Left kidney (tissue), 2 donors: ENCODE results near the gene TEX2. TPM values are rescaled to one million over a fixed set of nuclear protein-coding genes. Genes with fewer than 3 reads are reported as not detected.
"Not testable (repeated sequence)": the region's sequence is repeated elsewhere in the genome, so short reads cannot be mapped to it uniquely, and the experiment has no call there.

Source experiments
- DNase-seq: peaks from one replicate; pipeline ENCODE4 v3.0.0-alpha.2; 2013
- polyA plus RNA-seq: library from polyadenylated mRNA; unstranded; fragments of 120-200 nt; gene quantifications from one replicate; pipeline ENCODE4 v1.2.1, GENCODE V29; 2013; ENCODE audit not compliant: insufficient read length

The TEX2 gene
- polyA plus RNA-seq, 1 donor = 27.5 TPM

DNA sequence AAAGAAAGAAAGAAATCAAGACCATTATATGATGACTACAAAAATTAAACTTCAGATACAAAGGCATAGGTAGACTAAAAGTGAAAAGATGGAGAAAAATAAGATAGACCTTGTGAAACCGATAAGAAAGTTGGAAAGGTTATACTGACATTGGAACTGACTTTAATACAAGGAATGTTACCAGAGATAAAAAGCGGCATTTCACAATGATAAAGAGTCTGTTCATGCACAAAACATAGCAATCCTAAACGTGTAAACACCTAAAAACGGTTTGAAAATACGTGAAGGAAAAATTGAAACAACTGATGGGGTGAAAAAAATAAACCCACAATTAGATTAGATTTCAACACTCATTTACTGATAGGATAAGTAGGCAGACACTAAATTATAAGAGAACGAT, 123.5 kb downstream of the TEX2 start:
- no peak for DNase-seq

DNA sequence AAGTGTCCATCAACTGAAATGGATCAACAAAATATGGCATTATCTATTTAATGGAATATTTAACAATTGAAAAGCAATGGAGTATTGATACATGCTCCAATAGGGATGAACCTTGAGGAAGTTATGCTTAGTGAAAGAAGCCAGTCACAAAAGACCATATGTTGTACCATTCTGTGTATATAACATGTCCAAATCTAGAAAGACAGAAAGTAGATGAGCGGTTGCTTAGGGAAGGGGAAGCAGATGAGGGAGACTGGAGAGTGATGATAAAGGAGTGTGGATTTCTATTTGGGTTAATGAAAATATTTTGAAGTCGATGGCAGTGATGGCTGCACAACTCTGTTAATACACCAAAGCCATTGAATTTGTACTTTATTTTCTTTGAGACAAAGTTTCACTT, 124.6 kb downstream of the TEX2 start:
- no peak for DNase-seq

- no peak for DNase-seq
These were observed 128.1 kb downstream of the TEX2 start for GRCh38 chr17:64135000-64135399.

DNA sequence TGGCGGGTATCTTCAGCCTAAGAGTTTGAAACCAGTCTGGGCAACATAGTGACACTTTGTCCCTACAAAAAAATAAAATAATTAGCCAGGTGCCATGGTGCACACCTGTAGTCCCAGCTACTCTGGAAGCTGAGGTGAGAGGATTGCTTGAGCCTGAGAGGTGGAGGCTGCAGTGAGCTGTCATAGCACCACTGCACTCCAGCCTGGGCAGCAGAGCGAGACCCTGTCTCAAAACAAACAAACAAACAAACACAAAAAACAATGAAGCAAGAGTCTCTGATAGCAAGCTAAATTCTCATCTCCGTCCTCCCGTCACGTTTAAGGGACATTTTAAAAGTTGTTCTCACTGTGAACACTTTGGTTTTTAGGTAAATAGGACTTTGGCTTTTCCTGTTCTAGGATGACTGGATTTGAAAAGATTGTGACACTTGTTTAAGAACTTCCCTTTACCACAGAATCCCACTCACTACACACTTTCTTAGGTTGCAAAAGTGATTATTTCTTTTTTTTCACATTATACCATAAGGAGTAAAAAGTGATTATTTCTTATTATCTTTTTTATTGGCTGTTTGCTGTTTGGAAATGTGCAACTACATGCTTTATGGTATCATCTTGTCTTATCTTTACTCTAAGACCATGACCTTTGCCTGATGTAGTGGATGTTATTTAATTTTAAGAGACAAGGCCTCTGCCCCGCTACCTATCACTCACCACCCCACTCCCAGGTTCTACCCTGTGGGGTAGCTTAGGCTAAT, 128.7 kb downstream of the TEX2 start:
- no peak for DNase-seq

DNA sequence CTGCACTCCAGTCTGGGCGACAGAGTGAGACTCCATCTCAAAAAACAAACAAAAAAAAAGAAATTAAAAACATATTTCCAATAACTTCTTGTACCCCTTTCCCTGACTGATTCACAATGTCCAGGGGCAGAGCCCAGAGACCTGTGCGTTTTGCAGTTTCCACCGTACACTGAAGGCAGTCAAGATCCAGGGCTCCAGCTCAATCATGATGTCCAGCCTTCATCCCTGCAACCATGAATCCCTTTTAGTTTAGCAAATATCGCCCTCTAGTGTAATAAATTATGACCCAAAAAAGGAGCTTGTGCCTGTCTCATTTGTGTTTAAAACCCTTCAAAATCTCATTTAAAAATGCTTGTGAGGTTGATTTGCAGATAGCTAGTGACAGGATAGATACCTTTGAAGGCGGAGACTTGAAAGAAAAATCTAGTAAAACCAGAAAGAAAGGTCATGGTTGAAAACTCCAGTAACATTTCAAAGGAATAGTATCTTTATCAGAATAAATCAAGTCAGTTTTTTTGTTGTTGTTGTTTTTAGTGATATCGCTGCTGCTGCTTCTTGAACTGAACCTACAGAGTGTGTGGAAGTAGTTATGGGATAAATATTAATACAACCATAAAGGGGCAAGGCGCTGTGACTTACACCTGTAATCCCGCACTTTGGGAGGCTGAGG, 129.4 kb downstream of the TEX2 start:
- peak; percentile 74 for DNase-seq

- DNase-seq = no peak
These were observed 131.3 kb downstream of the TEX2 start for GRCh38 chr17:64131606-64132270.

DNA sequence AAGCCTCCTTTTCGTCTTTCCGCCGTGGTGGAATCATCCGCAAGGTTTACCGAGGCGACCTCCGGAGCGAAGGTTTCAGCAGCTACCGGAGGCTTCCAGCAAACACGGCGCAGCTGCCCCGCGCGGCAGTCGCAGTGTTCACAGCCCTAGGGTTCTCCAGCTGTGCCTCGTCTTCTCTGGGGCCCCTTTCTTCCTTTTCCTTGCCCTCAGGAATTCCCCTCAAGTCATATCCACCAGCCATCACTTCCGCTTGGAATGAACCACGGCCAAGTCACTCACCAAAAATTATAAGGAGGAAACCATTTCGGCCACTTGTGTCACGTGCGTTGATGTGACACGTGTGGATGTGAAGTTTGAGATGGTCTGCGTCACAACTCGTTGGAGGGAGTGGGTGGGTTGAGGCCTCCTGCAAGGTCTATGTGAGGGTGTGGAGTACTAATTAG, 132.5 kb downstream of the TEX2 start:
- DNase-seq = peak; percentile 60

GRCh38 chr17:64129765-64130558, 133.1 kb downstream of the TEX2 start, which contains the start of gene ERN1:
Gene ERN1, minus strand, starts transcription at chr17:64130144. Its CDS starts 115 bp downstream, at chr17:64130029.
- DNase-seq = peak; percentile 91

GRCh38 chr17:64129515-64129764, 133.6 kb downstream of the TEX2 start:
- no peak for DNase-seq

- no peak for DNase-seq
These were observed 134.1 kb downstream of the TEX2 start for GRCh38 chr17:64128787-64129514.

DNA sequence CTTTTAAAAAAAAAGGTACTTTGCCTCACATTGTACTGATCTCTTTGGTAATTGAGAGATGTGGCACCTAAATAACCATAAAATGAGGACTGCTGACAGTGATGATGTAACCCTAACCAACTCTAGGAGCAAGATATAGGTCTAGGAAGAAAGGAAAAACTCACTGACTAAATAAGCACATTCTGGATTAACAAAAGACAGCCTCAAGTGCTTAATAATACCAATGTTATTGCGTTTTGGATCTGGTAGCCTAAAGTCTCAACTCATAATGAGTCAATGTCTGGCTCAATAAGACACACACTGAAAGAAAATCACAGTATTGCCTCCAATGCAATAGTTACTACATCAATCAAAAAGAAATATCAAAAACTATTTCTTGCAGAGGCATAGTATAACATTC, 136.1 kb downstream of the TEX2 start:
- DNase-seq = no peak

- no peak for DNase-seq
These were observed 137.1 kb downstream of the TEX2 start for GRCh38 chr17:64125937-64126336.

GRCh38 chr17:64124609-64125008, 138.5 kb downstream of the TEX2 start:
- no peak for DNase-seq

DNA sequence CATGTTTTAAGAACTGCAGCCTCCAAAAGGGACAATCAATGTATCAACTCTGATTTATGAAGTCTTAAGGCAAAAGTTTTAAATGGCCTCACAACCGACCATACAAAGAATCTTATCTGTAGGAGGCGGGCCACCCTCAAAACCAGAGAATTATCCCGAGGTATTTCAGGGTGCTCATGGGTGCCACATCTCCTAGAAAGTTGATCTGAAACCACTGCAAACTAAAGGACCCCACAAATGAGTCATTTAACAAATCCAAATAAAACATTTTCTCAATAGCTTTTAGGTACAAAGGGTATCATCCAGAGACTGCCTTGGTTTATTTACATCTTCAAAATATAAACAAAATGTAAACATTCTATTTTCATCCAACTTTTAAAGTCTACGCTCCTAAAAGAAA, 139.9 kb downstream of the TEX2 start:
- no peak for DNase-seq

GRCh38 chr17:64120972-64121786, 141.9 kb downstream of the TEX2 start:
- not testable (repeated sequence) for DNase-seq

- DNase-seq = no peak
These were observed 142.8 kb downstream of the TEX2 start for GRCh38 chr17:64120159-64120810.

GRCh38 chr17:64117981-64118979, 144.8 kb downstream of the TEX2 start:
- no peak for DNase-seq

DNA sequence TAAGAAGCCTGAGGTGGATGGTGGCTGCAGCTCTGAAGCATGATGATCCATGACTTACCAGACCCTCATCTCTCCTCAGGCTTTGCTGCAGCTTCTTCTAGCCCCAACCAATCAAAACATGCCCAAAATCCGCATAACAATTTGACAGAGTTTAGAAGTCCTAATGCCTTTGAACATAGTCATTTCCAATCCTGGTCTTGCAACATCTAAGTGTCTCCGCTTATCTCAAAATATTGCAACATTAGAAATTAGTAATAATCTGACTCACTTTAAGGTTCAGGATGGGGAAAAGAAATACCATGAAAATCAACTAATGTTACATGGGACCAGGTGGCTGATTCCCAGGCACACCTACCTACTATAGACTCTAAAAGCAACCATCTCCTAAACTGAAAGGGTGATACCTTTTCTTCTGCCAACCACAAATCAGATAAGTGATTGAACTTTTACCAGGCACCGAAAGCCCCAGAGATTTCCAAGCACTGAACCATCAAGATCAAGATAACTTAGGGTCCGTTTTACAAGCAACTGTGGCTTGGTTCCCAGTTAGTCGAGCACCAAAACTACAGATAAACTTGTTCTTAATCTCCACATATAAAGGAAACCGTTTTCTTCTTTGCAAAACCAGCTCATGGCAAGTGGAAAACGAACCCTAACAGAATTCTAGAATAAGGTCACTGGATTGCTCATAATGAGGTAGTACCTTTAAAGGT, 147.1 kb downstream of the TEX2 start:
- no peak for DNase-seq
